NCI-H2029 treated with DMSO at 0.1 percent for 48 hours (cell line): ENCODE data around the gene COP1.
"Not testable (repeated sequence)": the region's sequence is repeated elsewhere in the genome, so short reads cannot be mapped to it uniquely, and the experiment has no call there.

Experiments used
- DNase-seq: peaks from one replicate; lab custom pipeline; 2025; lab: John Stamatoyannopoulos, UW

The COP1 gene

DNA sequence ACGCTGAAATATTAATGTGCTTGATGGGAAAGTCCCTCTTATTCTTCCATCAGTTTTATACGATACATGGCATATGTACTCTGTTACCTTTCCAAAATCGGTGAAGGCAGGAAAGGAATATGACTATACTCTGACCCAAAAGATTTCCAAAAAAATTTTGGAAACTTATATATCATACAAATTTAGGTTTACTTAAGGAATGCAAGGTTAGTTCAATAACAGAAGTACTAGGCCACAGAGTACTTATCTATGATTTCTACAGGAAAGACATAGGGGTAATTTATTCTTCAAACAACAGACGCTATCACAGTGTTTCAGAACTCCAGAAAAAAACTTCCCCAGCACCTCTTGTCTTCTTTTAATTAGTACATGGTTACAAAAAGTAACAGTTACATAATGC lies 84.8 kb downstream of the COP1 start:
- no peak for DNase-seq

DNA sequence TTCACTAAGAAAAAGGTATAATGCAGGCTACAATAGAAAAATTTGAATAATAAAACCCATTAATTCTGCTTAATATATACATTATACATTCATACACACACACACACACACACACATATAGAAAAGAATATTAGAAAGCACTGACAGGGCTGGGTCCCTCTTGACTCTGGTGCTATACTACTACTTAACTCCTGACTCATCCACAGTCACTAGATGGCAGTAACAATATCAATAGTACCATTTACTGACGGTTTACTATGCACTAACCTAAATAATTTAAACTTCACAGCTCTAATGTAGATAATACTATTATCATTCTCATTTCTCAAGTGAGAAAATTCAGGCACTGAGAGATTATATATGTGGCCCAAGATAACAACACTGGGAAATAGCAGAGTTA lies 87.5 kb downstream of the COP1 start:
- no peak for DNase-seq

DNA sequence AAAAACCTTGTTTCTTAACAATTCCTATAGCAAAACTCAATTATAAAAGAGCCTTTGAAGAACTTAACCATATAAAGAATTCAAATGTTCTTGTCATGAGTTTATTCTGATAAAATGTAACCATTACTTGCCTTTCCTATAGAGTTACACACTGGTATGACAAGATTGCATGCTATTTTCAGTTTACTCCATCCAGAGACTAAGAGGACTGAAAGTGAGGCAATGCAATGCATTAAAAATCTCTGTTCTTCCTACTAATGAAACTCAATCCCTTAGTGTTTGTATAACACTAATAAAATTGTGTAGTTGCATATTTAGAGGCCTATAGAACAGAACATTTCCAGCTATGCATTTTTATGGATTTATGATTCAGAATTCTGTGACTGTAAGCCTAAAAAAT lies 88.1 kb downstream of the COP1 start:
- no peak for DNase-seq

GRCh38 chr1:176111835-176112234 lies 95.3 kb downstream of the COP1 start:
- DNase-seq: no peak

DNA sequence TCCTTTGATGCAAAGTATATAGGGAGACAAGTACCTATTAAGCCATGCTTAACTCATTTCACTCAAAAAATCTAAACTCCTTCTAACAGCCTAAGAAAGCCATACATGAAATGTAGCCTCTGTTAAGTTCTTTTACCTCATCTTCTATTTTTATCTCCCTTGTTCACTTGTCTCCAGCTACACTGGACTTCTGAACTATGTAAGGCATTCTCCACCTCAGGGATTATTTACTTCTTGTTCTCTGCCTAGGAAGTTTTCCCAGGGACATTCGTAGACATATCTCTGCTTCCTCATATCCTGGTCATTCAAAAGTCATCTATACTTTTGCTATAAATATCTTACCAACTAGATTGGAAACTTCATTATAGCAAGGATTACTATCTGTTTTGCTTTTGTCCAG lies 96.9 kb downstream of the COP1 start:
- no peak for DNase-seq

GRCh38 chr1:176102768-176103350 lies 104.2 kb downstream of the COP1 start:
- no peak for DNase-seq

DNA sequence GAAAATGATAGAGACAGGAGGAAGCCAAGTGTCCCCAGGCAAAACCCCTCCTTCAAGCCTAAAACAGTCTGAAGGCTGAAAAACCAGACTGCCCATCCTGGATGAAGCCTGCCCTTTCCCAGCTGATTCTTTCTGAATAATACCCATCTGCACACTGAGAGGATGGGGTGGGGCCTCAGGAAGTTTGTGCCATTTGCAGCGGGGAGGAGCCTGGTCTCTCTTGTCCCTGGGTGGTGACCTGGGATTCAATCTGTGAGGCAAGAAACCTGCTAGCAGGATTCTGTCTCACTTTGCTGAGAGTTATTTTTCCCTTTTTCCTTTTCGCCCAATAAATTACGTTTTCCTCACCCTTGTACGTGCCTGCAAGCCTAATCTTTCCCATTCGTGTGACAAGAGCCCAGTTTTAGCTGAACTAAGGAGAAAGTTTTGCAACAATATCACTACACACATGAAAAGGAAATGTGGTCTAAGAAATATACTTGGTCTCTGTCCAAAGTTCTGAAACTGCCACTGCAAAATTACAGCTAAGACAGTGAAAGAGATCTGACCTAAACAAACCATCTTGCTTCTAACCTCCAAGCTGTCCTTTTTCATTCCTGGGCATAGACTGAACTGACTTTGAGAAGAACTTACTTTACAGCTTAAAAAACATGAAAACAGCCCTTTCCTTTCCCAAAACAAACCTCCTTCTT lies 105.0 kb downstream of the COP1 start:
- no peak for DNase-seq

- no peak for DNase-seq
Measured at GRCh38 chr1:176098560-176098959, 108.5 kb downstream of the COP1 start.

- no peak for DNase-seq
Measured at GRCh38 chr1:176096015-176096414, 111.1 kb downstream of the COP1 start.

GRCh38 chr1:176090766-176091165 lies 116.3 kb downstream of the COP1 start:
- DNase-seq: no peak

DNA sequence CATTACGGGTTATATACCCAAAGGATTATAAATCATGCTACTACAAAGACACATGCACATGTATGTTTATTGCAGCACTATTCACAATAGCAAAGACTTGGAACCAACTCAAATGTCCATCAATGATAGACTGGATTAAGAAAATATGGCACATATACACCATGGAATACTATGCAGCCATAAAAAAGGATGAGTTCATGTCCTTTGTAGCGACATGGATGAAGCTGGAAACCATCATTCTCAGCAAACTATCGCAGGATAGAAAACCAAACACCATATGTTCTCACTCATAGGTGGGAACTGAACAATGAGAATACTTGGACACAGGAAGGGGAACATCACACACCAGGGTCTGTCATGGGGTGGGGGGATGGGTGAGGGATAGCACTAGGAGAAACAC lies 119.3 kb downstream of the COP1 start:
- not testable (repeated sequence) for DNase-seq

GRCh38 chr1:176073524-176074157 lies 133.4 kb downstream of the COP1 start:
- DNase-seq: no peak

DNA sequence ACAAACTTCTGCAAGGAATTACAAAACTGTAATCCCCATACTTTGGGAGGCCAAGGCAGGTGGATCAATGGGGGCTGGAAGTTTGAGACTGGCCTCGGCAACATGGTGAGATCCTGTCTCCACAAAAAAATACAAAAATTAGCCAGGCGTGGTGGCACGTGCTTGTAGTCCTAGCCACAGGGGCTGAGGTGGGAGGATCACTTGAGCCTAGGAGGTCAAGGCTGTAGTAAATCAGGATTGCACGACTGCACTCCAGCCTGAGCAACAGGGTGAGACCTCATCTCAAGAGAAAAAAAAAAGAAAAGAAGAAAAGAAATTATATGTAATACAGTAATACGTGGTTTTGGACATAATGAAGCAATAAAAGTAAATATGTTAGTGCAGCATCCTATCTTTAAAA lies 138.2 kb downstream of the COP1 start:
- DNase-seq: no peak

GRCh38 chr1:176068256-176068655 lies 138.8 kb downstream of the COP1 start:
- no peak for DNase-seq

DNA sequence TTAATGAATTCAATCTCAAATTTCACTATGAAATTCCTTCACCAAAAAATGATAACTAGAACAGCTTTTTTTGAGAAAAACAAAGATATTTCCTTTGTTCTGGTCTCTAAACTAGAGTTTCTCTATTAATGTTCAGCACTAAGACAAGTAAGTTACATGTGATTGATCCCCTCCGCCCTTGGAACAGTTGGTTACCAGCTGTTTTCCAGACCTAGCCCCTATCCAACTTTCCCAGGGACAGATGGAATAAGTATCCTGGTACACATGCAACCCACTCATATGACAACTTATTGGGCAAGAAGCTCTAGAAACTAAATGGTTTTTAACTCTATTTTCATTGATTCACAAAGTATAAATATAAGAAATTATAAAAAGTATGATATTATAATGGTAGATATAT lies 140.4 kb downstream of the COP1 start:
- no peak for DNase-seq

DNA sequence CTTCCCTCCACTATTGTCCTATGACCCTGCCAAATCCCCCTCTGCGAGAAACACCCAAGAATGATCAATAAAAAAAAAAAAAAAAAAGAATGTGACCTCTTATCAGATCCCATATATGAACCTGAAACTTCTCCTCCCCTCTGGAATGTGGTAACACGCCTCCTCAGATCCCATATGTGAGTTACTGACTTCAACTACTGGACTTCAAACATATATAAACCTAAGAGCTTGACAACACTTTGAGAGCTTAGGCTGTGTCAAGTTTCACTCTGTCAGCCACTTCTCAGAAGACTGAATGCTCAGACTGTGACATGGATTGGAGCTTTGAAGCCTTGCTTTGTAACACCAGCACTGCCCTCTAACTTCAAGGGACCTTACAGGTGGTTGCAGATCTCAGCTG lies 148.4 kb downstream of the COP1 start:
- no peak for DNase-seq

GRCh38 chr1:176056312-176056711 lies 150.8 kb downstream of the COP1 start:
- no peak for DNase-seq

GRCh38 chr1:176055398-176055797 lies 151.7 kb downstream of the COP1 start:
- DNase-seq: no peak

DNA sequence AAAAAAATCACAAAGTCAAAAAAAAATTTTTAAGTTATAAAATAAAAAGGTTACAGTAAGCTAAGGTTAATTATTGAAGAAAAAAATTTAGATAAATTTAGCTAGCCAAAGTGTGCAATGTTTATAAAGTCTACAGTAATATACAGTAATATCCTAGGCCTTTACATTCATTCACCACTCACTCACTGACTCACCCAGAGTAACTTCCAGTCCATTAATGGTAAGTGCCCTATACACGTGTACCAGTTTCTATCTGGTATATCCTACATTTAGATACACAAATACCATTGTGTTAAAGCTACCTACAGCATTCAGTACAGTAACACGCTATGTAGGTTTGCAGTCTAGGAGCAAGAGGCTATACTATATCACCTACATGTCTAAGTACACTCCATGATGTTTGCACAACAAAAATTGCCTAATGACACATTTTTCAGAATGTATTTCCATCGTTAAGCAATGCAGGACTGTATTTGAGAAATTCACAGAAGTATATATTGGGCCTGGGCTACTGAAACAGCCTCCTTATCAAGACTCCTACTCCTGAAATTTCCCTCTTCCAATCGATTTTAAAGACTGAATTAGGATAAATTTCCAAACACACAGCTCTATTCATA lies 155.1 kb downstream of the COP1 start:
- DNase-seq: no peak

DNA sequence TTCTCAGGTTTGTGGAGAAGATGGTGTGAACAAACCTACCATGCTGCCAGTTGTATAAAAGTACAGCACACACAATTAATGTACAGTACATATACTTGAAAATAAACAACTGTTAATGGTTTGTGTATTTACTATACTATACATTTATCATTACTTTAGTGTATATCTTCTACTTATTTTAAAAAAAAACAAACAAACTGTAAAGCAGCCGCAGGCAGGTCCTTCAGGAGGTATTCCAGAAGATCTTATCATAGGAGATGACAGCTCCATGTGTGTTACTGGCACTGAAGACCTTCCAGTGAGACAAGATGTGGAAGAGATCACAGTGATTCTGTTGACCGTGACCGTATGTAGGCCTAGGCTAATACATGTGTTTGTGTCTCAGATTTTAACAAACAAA lies 155.7 kb downstream of the COP1 start:
- no peak for DNase-seq

GRCh38 chr1:176049582-176049981 lies 157.5 kb downstream of the COP1 start:
- no peak for DNase-seq

DNA sequence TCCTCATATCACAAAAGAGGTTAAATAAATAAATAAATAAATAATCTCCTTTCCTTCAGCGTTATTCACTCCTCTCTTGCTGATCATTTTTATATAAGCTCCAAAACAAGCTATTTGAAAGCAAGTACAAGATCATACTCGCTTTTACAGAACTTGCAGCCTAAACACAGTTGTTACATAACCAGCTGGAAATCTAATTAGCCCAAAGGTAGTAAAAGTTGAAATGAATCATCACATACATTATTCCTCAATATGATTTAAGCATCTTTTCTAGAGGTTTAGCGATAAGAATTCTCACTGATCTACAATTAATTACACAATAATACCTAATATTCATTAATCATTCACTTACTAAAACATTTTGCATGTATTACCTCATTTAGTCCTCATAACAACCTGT lies 160.2 kb downstream of the COP1 start:
- DNase-seq: no peak

DNA sequence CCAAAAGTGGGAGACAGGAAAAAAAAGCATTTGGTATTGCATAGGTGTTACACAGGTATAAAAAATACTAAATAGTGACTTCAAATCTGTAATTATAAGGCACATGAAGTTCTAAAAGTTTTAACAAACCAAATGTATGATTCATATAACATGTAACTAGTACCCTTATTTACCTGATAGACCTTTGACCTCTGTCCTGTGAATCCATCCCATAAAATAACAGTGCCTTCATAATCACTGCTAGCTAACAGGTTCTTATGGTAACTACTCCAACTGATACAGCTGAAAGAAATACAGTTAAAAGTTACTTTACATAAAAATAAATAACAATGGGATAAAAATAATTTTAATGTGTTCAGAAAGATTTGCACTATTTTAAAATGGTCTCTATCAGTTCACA lies 163.5 kb downstream of the COP1 start:
- no peak for DNase-seq
